Caco-2 (cell line): ENCODE data around the gene PROK2. TPM values are rescaled to one million over a fixed set of nuclear protein-coding genes. Genes with fewer than 3 reads are reported as not detected.

Experiments
- BruUV-seq: library from RNA; stranded (reverse); fragments of 400-500 nt; replicated peaks from 2 replicates; lab custom pipeline; 2021; lab: Mats Ljungman, UMichigan
- CTCF ChIA-PET: fragments of 300-600 bp; sonication (Branson Sonifier 250); formaldehyde crosslinking; loops from one replicate; lab custom pipeline; 2022; ENCODE audit warnings: antibody characterized with exemption; lab: Charles Lee
- POLR2A ChIA-PET: fragments of 300-600 bp; sonication (Branson Sonifier 250); formaldehyde crosslinking; loops from one replicate; lab custom pipeline; 2022; ENCODE audit warnings: antibody characterized with exemption; lab: Charles Lee
- DNase-seq, 2 experiments: peaks; one replicate each; pipeline versions ENCODE4 v3.0.0 to v3.0.0-alpha.2; 2020 to 2022
- H3K27me3 ChIP-seq: replicated peaks from 2 replicates; pipeline ENCODE4 v1.6.0; 2011; ENCODE audit warnings: low read length; ENCODE audit not compliant: control insufficient read depth, insufficient read depth
- H3K36me3 ChIP-seq: 2 replicates; pipeline ENCODE4 v1.5.1; 2011; ENCODE audit warnings: low read length; ENCODE audit not compliant: control insufficient read depth, insufficient read depth
- H3K4me1 ChIP-seq: fragments of 250-450 bp; sonication (Bioruptor Pico); 2 replicates; pipeline ENCODE4 v1.5.1; 2020; ENCODE audit warnings: mild to moderate bottlenecking
- H3K4me3 ChIP-seq: 2 replicates; pipeline ENCODE4 v1.5.1; 2011; ENCODE audit warnings: low read depth, mild to moderate bottlenecking, control low read depth, low read length
- H3K9me3 ChIP-seq: fragments of 250-450 bp; sonication (Bioruptor Pico); 2 replicates; pipeline ENCODE4 v1.5.1; 2020; ENCODE audit warnings: mild to moderate bottlenecking, moderate library complexity
- H3K27ac Mint-ChIP-seq: one replicate; pipeline ENCODE4 v1.8.0; 2022; ENCODE audit warnings: mixed read lengths; ENCODE audit not compliant: unreplicated experiment
- H3K27me3 Mint-ChIP-seq: one replicate; pipeline ENCODE4 v1.8.0; 2022; ENCODE audit warnings: mixed read lengths; ENCODE audit not compliant: insufficient read depth, unreplicated experiment
- H3K36me3 Mint-ChIP-seq: one replicate; pipeline ENCODE4 v1.8.0; 2022; ENCODE audit warnings: mild to moderate bottlenecking, mixed read lengths; ENCODE audit not compliant: insufficient read depth, unreplicated experiment
- H3K4me1 Mint-ChIP-seq: one replicate; pipeline ENCODE4 v1.8.0; 2022; ENCODE audit warnings: low read depth, mixed read lengths; ENCODE audit not compliant: unreplicated experiment
- H3K4me3 Mint-ChIP-seq: one replicate; pipeline ENCODE4 v1.8.0; 2022; ENCODE audit warnings: mild to moderate bottlenecking, moderate library complexity, mixed read lengths; ENCODE audit not compliant: unreplicated experiment
- H3K9me3 Mint-ChIP-seq: one replicate; pipeline ENCODE4 v1.8.0; 2022; ENCODE audit warnings: mixed read lengths; ENCODE audit not compliant: unreplicated experiment
- CTCF ChIP-seq, 2 experiments: fragments of 200-600 bp in 1 of 2; IDR thresholded peaks; 1 replicate in 1 of 2; 2 replicates in 1 of 2; pipeline versions ENCODE4 v1.5.1 to v1.8.0; 2011 to 2022; ENCODE audit warnings: antibody characterized with exemption in 1 of 2, control low read depth in 1 of 2, inconsistent platforms in 1 of 2, low read depth in 1 of 2, low read length in 1 of 2, mild to moderate bottlenecking in 1 of 2, moderate library complexity in 1 of 2; ENCODE audit not compliant: insufficient read depth in 1 of 2, severe bottlenecking in 1 of 2, unreplicated experiment in 1 of 2
- intact Hi-C: fragments of 100-400 bp; cut with micrococcal nuclease; formaldehyde crosslinking; loops from one replicate; pipeline ENCODE4 v1.10.0; 2022; ENCODE audit not compliant: unreplicated experiment
- total RNA-seq: library from RNA; stranded (reverse); gene quantifications from 2 replicates; pipeline ENCODE4 v1.2.3, GENCODE V29; 2022

PROK2 gene
- total RNA-seq, 1 experiment from 2014 or later = not detected

DNA sequence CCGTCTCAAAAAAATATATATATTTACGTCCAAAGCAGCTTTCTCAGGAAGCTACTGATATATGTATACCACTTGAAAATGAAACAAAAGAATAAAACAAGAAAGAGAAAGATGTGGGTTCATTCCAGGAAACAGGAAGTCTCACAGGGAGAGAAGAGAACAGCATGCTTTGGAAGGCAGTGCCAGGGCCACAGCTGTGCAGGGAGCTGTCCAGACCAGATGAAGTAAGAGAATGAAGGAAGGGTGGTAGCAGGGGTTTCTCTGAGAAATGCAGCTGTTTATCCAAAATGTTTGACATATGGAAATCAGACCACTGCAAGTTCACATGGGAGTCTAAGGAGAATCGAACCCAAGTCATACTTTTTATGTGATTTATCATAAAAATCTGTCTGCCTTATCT, 40.2 kb downstream of the PROK2 start:
- no peak overlapping the region for H3K27ac Mint-ChIP-seq
- intact Hi-C loops = no loop called here
- H3K4me1 Mint-ChIP-seq = no peaks in the 10 kb centered on the region
- BruUV-seq = no TSS peak
- no peaks in the 10 kb centered on the region for H3K4me1 ChIP-seq
- H3K36me3 ChIP-seq = no peaks in the 10 kb centered on the region
- no peaks in the 10 kb centered on the region for H3K36me3 Mint-ChIP-seq
- H3K27me3 ChIP-seq = no peaks in the 10 kb centered on the region
- no peak for DNase-seq
- H3K4me3 ChIP-seq = no peak overlapping the region
- ChIA-PET CTCF (no interaction called here), POLR2A (no interaction called here)
- peaks cover 38% of the 10 kb centered on the region for H3K9me3 Mint-ChIP-seq
- peaks cover 30% of the 10 kb centered on the region for H3K9me3 ChIP-seq
- peaks cover 9% of the 10 kb centered on the region for H3K27me3 Mint-ChIP-seq
- no peak for TF ChIP-seq CTCF (IDR thresholded peaks at IDR 0.05; ENCODE audit: insufficient read depth in 1 of 2, low read depth in 1 of 2, low read length in 1 of 2, severe bottlenecking in 1 of 2, unreplicated experiment in 1 of 2)
- no peak overlapping the region for H3K4me3 Mint-ChIP-seq

- no peak overlapping the region for H3K4me3 ChIP-seq
- Mint-ChIP-seq H3K4me3 (no peak overlapping the region), H3K9me3 (peaks cover 38% of the 10 kb centered on the region), H3K4me1 (no peaks in the 10 kb centered on the region), H3K36me3 (no peaks in the 10 kb centered on the region), H3K27me3 (peaks cover 12% of the 10 kb centered on the region), H3K27ac (no peak overlapping the region)
- H3K36me3 ChIP-seq = no peaks in the 10 kb centered on the region
- no peaks in the 10 kb centered on the region for H3K4me1 ChIP-seq
- no peaks in the 10 kb centered on the region for H3K27me3 ChIP-seq
- no TSS peak for BruUV-seq
- intact Hi-C loops = no loop called here
- TF ChIP-seq CTCF (IDR thresholded peaks at IDR 0.05; ENCODE audit: insufficient read depth in 1 of 2, low read depth in 1 of 2, low read length in 1 of 2, severe bottlenecking in 1 of 2, unreplicated experiment in 1 of 2) = no peak
- DNase-seq = no peak
- ChIA-PET POLR2A (no interaction called here), CTCF (interaction anchor here (0.7 kb wide), 1 partner anchor 15 kb away, joined by 3 read pairs; no protein-coding TSS in a partner anchor)
- peaks cover 30% of the 10 kb centered on the region for H3K9me3 ChIP-seq
Observed at GRCh38 chr3:71742621-71743020, 42.3 kb downstream of the PROK2 start.

DNA sequence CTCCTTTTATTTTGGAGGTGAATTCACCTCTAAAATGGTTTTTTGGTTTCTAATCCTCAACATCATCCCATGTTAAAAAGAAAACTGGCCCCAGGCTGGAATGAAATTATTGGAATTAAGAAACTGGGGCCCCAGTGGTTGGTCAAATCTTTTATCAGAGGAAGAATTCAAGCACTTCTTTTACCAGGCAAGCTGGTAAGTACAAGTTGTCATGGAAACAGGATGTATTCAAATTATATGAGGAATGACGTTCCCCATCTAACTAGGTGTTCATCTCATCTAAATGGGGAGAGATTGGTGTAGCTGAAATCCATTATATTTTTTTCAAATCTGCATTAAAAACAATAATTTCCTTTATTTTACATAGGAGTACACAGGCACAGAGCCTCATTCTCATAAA, 50.1 kb downstream of the PROK2 start:
- DNase-seq = no peak
- ChIA-PET POLR2A (no interaction called here), CTCF (no interaction called here)
- Histone ChIP-seq H3K9me3 (no peaks in the 10 kb centered on the region; the same call in 1 of the 2 replicates), H3K4me1 (0 out of 2 replicates have a peak, but pooled peaks cover 2% of the 10 kb centered on the region), H3K36me3 (no peaks in the 10 kb centered on the region), H3K4me3 (no peak overlapping the region), H3K27me3 (no peaks in the 10 kb centered on the region)
- no peaks in the 10 kb centered on the region for H3K4me1 Mint-ChIP-seq
- no peaks in the 10 kb centered on the region for H3K9me3 Mint-ChIP-seq
- peaks cover 20% of the 10 kb centered on the region for H3K27me3 Mint-ChIP-seq
- no peak overlapping the region for H3K27ac Mint-ChIP-seq
- no TSS peak for BruUV-seq
- TF ChIP-seq CTCF (IDR thresholded peaks at IDR 0.05; ENCODE audit: insufficient read depth in 1 of 2, low read depth in 1 of 2, low read length in 1 of 2, severe bottlenecking in 1 of 2, unreplicated experiment in 1 of 2) = no peak
- no peaks in the 10 kb centered on the region for H3K36me3 Mint-ChIP-seq
- no peak overlapping the region for H3K4me3 Mint-ChIP-seq
- intact Hi-C loops = no loop called here
